ENCODE measurements around the gene PCBD1.
A peak's percentile ranks its signal among the peaks of the same experiment; 100 is the strongest.

The PCBD1 gene

GRCh38 chr10:70899096-70899495 is 10.7 kb upstream of the PCBD1 start:
- Mint-ChIP-seq H3K36me3 (ENCODE audit: low read depth) (no peaks in the 10 kb centered on the region), H3K27me3 (peaks cover 3% of the 10 kb centered on the region), H3K4me3 (no peak overlapping the region), H3K4me1 (ENCODE audit: low read depth) (no peaks in the 10 kb centered on the region), H3K27ac (no peak overlapping the region), H3K9me3 (no peaks in the 10 kb centered on the region)

DNA sequence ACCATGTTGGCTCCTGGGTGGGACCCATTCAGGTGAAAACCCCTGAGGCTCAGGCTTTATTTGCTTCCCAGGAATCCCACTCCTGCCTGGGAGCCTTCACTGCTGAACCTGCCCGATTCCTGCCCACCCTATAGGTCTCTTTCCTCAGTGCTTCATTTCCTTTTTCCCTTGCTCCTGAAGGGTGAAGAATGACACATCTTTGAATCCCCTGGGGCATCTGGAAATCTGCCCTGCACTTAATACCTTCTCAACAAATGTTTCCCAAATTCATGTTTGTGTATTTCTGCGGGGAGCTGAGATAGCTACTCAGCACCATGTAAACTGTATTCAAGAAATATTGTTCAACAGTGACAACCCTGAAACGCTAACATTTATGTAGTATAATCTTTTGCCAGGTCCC is 10.3 kb upstream of the PCBD1 start:
- Mint-ChIP-seq H3K27me3 (peaks cover 3% of the 10 kb centered on the region), H3K9me3 (no peaks in the 10 kb centered on the region), H3K36me3 (ENCODE audit: low read depth) (no peaks in the 10 kb centered on the region), H3K27ac (no peak overlapping the region), H3K4me3 (no peak overlapping the region), H3K4me1 (ENCODE audit: low read depth) (no peaks in the 10 kb centered on the region)

DNA sequence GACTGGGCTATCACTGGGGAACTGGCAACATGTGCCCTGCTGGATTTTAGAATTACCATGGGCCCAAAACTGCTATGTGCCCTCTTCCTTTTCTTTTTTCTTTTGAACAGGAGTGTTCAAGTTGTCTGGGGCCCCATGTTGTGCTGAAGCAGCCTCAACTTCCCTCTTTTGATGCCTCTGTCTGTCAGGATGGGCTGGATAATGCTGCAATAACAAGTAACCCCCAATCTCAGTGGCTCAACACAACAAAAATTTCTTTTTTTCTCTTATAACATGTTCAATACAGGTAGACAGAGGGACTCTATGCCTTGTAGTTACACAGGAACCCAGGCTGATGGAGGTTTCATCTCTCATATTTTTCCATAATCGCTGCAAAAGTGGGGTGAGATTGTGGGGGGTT is 8.2 kb upstream of the PCBD1 start:
- no peaks in the 10 kb centered on the region for H3K9me3 Mint-ChIP-seq
- H3K4me1 Mint-ChIP-seq (ENCODE audit: low read depth) = no peaks in the 10 kb centered on the region
- H3K27me3 Mint-ChIP-seq = no peaks in the 10 kb centered on the region
- H3K4me3 Mint-ChIP-seq = no peak overlapping the region
- H3K27ac Mint-ChIP-seq = no peak overlapping the region
- H3K36me3 Mint-ChIP-seq (ENCODE audit: low read depth) = no peaks in the 10 kb centered on the region

GRCh38 chr10:70894416-70894815 is 6.1 kb upstream of the PCBD1 start:
- H3K36me3 Mint-ChIP-seq (ENCODE audit: low read depth) = no peaks in the 10 kb centered on the region
- no peaks in the 10 kb centered on the region for H3K27me3 Mint-ChIP-seq
- H3K4me1 Mint-ChIP-seq (ENCODE audit: low read depth) = peaks cover 2% of the 10 kb centered on the region
- H3K9me3 Mint-ChIP-seq = no peaks in the 10 kb centered on the region
- H3K27ac Mint-ChIP-seq = no peak overlapping the region
- no peak overlapping the region for H3K4me3 Mint-ChIP-seq

DNA sequence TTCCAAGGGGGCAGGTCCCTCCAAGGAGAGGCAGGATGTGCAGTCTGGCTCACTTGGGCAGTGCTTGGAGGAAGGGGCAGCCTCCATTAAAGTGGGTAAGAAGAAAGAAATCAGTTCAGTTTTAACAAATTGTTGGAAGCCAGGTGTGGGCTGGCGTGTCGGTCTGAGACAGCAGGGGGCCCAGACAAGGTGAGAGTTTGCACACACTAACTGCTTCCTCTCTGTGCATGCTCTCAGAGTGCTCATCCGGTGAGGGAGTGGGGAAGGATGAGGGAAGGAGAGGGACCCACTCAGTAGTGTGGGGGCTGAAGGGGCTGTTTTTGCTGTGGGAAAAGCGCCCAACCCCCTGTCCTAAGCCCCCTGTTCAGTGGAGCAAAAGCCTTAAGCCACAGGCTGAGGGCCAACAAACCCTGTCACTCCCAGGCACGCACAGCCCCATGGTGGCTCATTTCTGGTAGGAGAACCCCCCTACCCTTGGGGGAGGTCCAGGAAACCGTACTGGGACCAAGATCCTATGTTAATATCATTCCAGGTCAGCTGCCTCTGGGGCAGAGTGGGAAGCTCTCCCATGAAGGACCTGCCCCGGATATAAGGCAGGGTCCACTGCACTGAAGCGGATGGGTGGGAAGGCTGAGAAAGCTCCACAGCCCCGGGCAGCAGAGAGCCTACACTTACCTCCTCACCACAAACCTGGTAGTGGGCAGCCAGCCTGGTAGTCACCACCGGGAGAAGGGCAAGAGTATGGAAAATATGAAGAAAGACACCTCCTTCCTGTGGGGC is 5.1 kb upstream of the PCBD1 start:
- no peak overlapping the region for H3K4me3 Mint-ChIP-seq
- H3K36me3 Mint-ChIP-seq (ENCODE audit: low read depth) = no peaks in the 10 kb centered on the region
- no peak overlapping the region for H3K27ac Mint-ChIP-seq
- H3K9me3 Mint-ChIP-seq = no peaks in the 10 kb centered on the region
- peaks cover 10% of the 10 kb centered on the region for H3K4me1 Mint-ChIP-seq (ENCODE audit: low read depth)
- H3K27me3 Mint-ChIP-seq = no peaks in the 10 kb centered on the region

DNA sequence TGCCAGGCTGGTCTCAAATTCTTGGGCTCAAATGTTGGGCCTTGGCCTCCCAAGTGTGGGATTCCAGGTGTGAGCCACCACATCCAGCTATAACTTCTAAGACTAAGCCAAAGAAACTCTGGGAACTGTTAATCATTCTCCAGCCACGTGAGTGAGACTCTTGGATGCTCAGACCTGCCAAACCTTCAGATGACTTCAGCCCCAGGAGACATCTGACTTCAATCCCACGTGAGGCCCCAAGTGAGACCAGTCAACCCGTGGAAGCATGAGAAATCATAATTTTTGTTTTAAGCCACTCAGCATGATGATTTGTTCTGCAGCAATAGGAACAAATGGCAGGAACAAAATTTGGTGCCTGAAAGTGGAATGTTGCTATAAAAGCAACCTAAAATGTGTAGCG is 4.3 kb upstream of the PCBD1 start:
- Mint-ChIP-seq H3K4me1 (ENCODE audit: low read depth) (peaks cover 10% of the 10 kb centered on the region), H3K36me3 (ENCODE audit: low read depth) (no peaks in the 10 kb centered on the region), H3K27ac (no peak overlapping the region), H3K4me3 (no peak overlapping the region), H3K27me3 (no peaks in the 10 kb centered on the region), H3K9me3 (no peaks in the 10 kb centered on the region)

DNA sequence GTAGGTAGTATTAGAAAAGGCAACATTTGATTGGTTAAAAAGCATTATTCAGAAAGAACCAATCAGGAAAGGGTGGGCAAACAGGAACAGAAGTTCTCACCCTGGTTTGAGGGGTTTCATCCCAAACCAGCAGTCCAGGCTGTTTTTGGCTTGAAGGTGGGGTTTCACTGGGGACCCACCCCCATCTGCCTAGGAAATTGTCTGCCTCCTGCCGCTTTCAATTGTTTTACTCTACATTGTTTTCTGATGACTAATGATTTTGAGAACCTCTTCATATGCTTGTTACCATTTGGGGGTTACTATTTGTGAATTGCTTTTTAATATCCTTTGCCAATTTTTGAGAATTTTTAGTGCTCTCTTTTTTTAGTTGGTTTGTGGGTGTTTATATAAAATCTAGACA is 3.3 kb upstream of the PCBD1 start:
- H3K9me3 Mint-ChIP-seq = no peaks in the 10 kb centered on the region
- peaks cover 16% of the 10 kb centered on the region for H3K4me1 Mint-ChIP-seq (ENCODE audit: low read depth)
- H3K27ac Mint-ChIP-seq = no peak overlapping the region
- no peaks in the 10 kb centered on the region for H3K36me3 Mint-ChIP-seq (ENCODE audit: low read depth)
- H3K27me3 Mint-ChIP-seq = no peaks in the 10 kb centered on the region
- H3K4me3 Mint-ChIP-seq = no peak overlapping the region

GRCh38 chr10:70890917-70891431 is 2.6 kb upstream of the PCBD1 start:
- Mint-ChIP-seq H3K4me3 (no peak overlapping the region), H3K27me3 (no peaks in the 10 kb centered on the region), H3K36me3 (ENCODE audit: low read depth) (peaks cover 5% of the 10 kb centered on the region), H3K27ac (no peak overlapping the region), H3K4me1 (ENCODE audit: low read depth) (peaks cover 16% of the 10 kb centered on the region), H3K9me3 (no peaks in the 10 kb centered on the region)

- H3K27ac Mint-ChIP-seq = no peak overlapping the region
Observed at GRCh38 chr10:70889291-70889690, 926 bp upstream of the PCBD1 start.

GRCh38 chr10:70886921-70887665 is 1.3 kb downstream of the PCBD1 start:
- no peaks in the 10 kb centered on the region for H3K27me3 Mint-ChIP-seq
- peaks cover 22% of the 10 kb centered on the region for H3K4me1 Mint-ChIP-seq (ENCODE audit: low read depth)
- H3K27ac Mint-ChIP-seq = no peak overlapping the region
- H3K36me3 Mint-ChIP-seq (ENCODE audit: low read depth) = peaks cover 32% of the 10 kb centered on the region
- no peaks in the 10 kb centered on the region for H3K9me3 Mint-ChIP-seq
- peak overlapping the region; percentile 81 for H3K4me3 Mint-ChIP-seq

More at GRCh38 chr10:70889291-70889690, 926 bp upstream of the PCBD1 start:
- Mint-ChIP-seq H3K4me3 (peak overlapping the region; percentile 81), H3K36me3 (ENCODE audit: low read depth) (peaks cover 16% of the 10 kb centered on the region), H3K9me3 (no peaks in the 10 kb centered on the region), H3K27me3 (no peaks in the 10 kb centered on the region), H3K4me1 (ENCODE audit: low read depth) (peaks cover 22% of the 10 kb centered on the region)

- Mint-ChIP-seq H3K27ac (no peak overlapping the region), H3K27me3 (no peaks in the 10 kb centered on the region), H3K4me1 (ENCODE audit: low read depth) (peaks cover 22% of the 10 kb centered on the region), H3K4me3 (no peak overlapping the region), H3K9me3 (no peaks in the 10 kb centered on the region), H3K36me3 (ENCODE audit: low read depth) (peaks cover 36% of the 10 kb centered on the region)
Observed at GRCh38 chr10:70885931-70886903, 2.1 kb downstream of the PCBD1 start.

GRCh38 chr10:70885481-70885880 is 2.9 kb downstream of the PCBD1 start:
- peaks cover 36% of the 10 kb centered on the region for H3K36me3 Mint-ChIP-seq (ENCODE audit: low read depth)
- no peak overlapping the region for H3K27ac Mint-ChIP-seq
- H3K27me3 Mint-ChIP-seq = no peaks in the 10 kb centered on the region
- no peaks in the 10 kb centered on the region for H3K9me3 Mint-ChIP-seq
- H3K4me3 Mint-ChIP-seq = no peak overlapping the region
- H3K4me1 Mint-ChIP-seq (ENCODE audit: low read depth) = peaks cover 22% of the 10 kb centered on the region

- H3K27me3 Mint-ChIP-seq = no peaks in the 10 kb centered on the region
- peaks cover 25% of the 10 kb centered on the region for H3K4me1 Mint-ChIP-seq (ENCODE audit: low read depth)
- no peak overlapping the region for H3K27ac Mint-ChIP-seq
- peaks cover 43% of the 10 kb centered on the region for H3K36me3 Mint-ChIP-seq (ENCODE audit: low read depth)
- H3K4me3 Mint-ChIP-seq = no peak overlapping the region
- no peaks in the 10 kb centered on the region for H3K9me3 Mint-ChIP-seq
Observed at GRCh38 chr10:70884741-70885140, 3.6 kb downstream of the PCBD1 start.

GRCh38 chr10:70880077-70880534 is 8.3 kb downstream of the PCBD1 start:
- Mint-ChIP-seq H3K36me3 (ENCODE audit: low read depth) (peaks cover 72% of the 10 kb centered on the region), H3K4me1 (ENCODE audit: low read depth) (peaks cover 15% of the 10 kb centered on the region), H3K9me3 (no peaks in the 10 kb centered on the region), H3K4me3 (no peak overlapping the region), H3K27me3 (no peaks in the 10 kb centered on the region), H3K27ac (peak overlapping the region; percentile 46)

All from stimulated activated naive CD8-positive, alpha-beta T cell treated with anti-CD3 and anti-CD28 coated beads, Interleukin-15, Interleukin-2, amounts not matched to agents 100 ng/mL and 50 ng/mL, for 24 hours (primary cell).